Inflammatory macrophage (primary cell): ENCODE results near the gene CACNA2D2.

ENCODE experiments used
- DNase-seq, 2 donors: peaks; one replicate each; pipeline ENCODE4 v3.0.0-alpha.2; 2020 to 2022

Gene CACNA2D2

GRCh38 chr3:50495609-50496423 is 7.6 kb downstream of the CACNA2D2 start:
- DNase-seq = no peak

- DNase-seq = peak; percentile 8 to 74
Measured at GRCh38 chr3:50494126-50494525, 9.3 kb downstream of the CACNA2D2 start.

GRCh38 chr3:50493623-50494022 is 9.8 kb downstream of the CACNA2D2 start:
- DNase-seq = no peak

GRCh38 chr3:50493086-50493485 is 10.3 kb downstream of the CACNA2D2 start:
- no peak for DNase-seq

GRCh38 chr3:50491023-50491422 is 12.4 kb downstream of the CACNA2D2 start:
- no peak for DNase-seq

GRCh38 chr3:50490424-50490823 is 13.0 kb downstream of the CACNA2D2 start:
- DNase-seq = no peak

GRCh38 chr3:50487181-50487580 is 16.3 kb downstream of the CACNA2D2 start:
- DNase-seq = no peak

- no peak for DNase-seq
Measured at GRCh38 chr3:50486219-50486888, 17.1 kb downstream of the CACNA2D2 start.

- no peak for DNase-seq
Measured at GRCh38 chr3:50484722-50485121, 18.7 kb downstream of the CACNA2D2 start.

- no peak for DNase-seq
Measured at GRCh38 chr3:50483374-50483773, 20.1 kb downstream of the CACNA2D2 start.

GRCh38 chr3:50481992-50482391 is 21.4 kb downstream of the CACNA2D2 start:
- DNase-seq = no peak

- no peak for DNase-seq
Measured at GRCh38 chr3:50480471-50480870, 23.0 kb downstream of the CACNA2D2 start.

GRCh38 chr3:50479523-50479922 is 23.9 kb downstream of the CACNA2D2 start:
- DNase-seq = no peak

GRCh38 chr3:50478671-50479260 is 24.7 kb downstream of the CACNA2D2 start:
- DNase-seq = no peak

- DNase-seq = no peak
Measured at GRCh38 chr3:50478051-50478450, 25.4 kb downstream of the CACNA2D2 start.

- DNase-seq = no peak
Measured at GRCh38 chr3:50475348-50475747, 28.1 kb downstream of the CACNA2D2 start.

- no peak for DNase-seq
Measured at GRCh38 chr3:50474717-50475116, 28.7 kb downstream of the CACNA2D2 start.

GRCh38 chr3:50473768-50474167 is 29.7 kb downstream of the CACNA2D2 start:
- DNase-seq = no peak

- no peak for DNase-seq
Measured at GRCh38 chr3:50472958-50473357, 30.5 kb downstream of the CACNA2D2 start.

- no peak for DNase-seq
Measured at GRCh38 chr3:50470658-50471057, 32.8 kb downstream of the CACNA2D2 start.

- no peak for DNase-seq
Measured at GRCh38 chr3:50467919-50468318, 35.5 kb downstream of the CACNA2D2 start.

- DNase-seq = no peak
Measured at GRCh38 chr3:50466177-50466576, 37.3 kb downstream of the CACNA2D2 start.

GRCh38 chr3:50464569-50464968 is 38.9 kb downstream of the CACNA2D2 start:
- DNase-seq = no peak

GRCh38 chr3:50459785-50460184 is 43.6 kb downstream of the CACNA2D2 start:
- DNase-seq = no peak
